WI38 (cell line): Measurements from ENCODE around the gene SNCA.

Experiments
- H3K4me3 ChIP-seq: 2 replicates; pipeline ENCODE4 v1.5.1; 2011; ENCODE audit warnings: low read depth, mild to moderate bottlenecking, control low read depth, low read length
- CTCF ChIP-seq: IDR thresholded peaks from 2 replicates; pipeline ENCODE4 v1.5.1; 2012; ENCODE audit warnings: low read depth, mild to moderate bottlenecking, control low read depth, low read length

The SNCA gene

GRCh38 chr4:89836031-89836745 lies 773 bp downstream of the SNCA start:
- no peak for TF ChIP-seq CTCF
- H3K4me3 ChIP-seq: no peak overlapping the region; the same call in 1 of the 2 replicates

GRCh38 chr4:89835413-89835812 lies 1.5 kb downstream of the SNCA start:
- TF ChIP-seq CTCF: no peak
- H3K4me3 ChIP-seq: no peak overlapping the region

- TF ChIP-seq CTCF: no peak
- no peak overlapping the region for H3K4me3 ChIP-seq
Observed at GRCh38 chr4:89834486-89835209, 2.3 kb downstream of the SNCA start.

GRCh38 chr4:89829470-89830138 lies 7.4 kb downstream of the SNCA start:
- no peak for TF ChIP-seq CTCF
- no peak overlapping the region for H3K4me3 ChIP-seq

GRCh38 chr4:89823416-89823815 lies 13.5 kb downstream of the SNCA start:
- no peak for TF ChIP-seq CTCF
- no peak overlapping the region for H3K4me3 ChIP-seq

GRCh38 chr4:89821612-89822011 lies 15.3 kb downstream of the SNCA start:
- no peak for TF ChIP-seq CTCF
- no peak overlapping the region for H3K4me3 ChIP-seq

GRCh38 chr4:89820010-89820409 lies 17.0 kb downstream of the SNCA start:
- TF ChIP-seq CTCF: no peak
- no peak overlapping the region for H3K4me3 ChIP-seq
